OCI-LY7 (cell line): ENCODE measurements around the gene KLF15. TPM values are rescaled to one million over a fixed set of nuclear protein-coding genes. Genes with fewer than 3 reads are reported as not detected.
"Not testable (repeated sequence)": the region's sequence is repeated elsewhere in the genome, so short reads cannot be mapped to it uniquely, and the experiment has no call there.

Experiments
- BruUV-seq: library from RNA; stranded (reverse); fragments of 400-500 nt; replicated peaks from 2 replicates; lab custom pipeline; 2021; lab: Mats Ljungman, UMichigan
- CTCF ChIA-PET: fragments of 300-600 bp; sonication (Branson Sonifier 250); formaldehyde crosslinking; loops from one replicate; lab custom pipeline; 2022; ENCODE audit warnings: antibody characterized with exemption; ENCODE audit not compliant: unreplicated experiment; lab: Charles Lee
- POLR2A ChIA-PET: fragments of 300-600 bp; sonication (Branson Sonifier 250); formaldehyde crosslinking; loops from one replicate; lab custom pipeline; 2022; ENCODE audit warnings: antibody characterized with exemption; lab: Charles Lee
- DNase-seq: peaks from one replicate; pipeline ENCODE4 v3.0.0-alpha.2; 2015; ENCODE audit warnings: low spot score
- H2AFZ ChIP-seq: fragments of 200-600 bp; sonication (generic), shearing (Covaris generic); 2 replicates; pipeline ENCODE4 v1.6.1; 2014; ENCODE audit warnings: mild to moderate bottlenecking, antibody characterized with exemption, low read length, moderate library complexity
- H3K27ac ChIP-seq: fragments of 200-600 bp; sonication (generic); 2 replicates; pipeline ENCODE4 v1.5.1; 2014; ENCODE audit warnings: mixed run types, low read depth, mild to moderate bottlenecking, moderate library complexity, low read length, inconsistent platforms; ENCODE audit not compliant: poor library complexity, severe bottlenecking
- H3K36me3 ChIP-seq: fragments of 200-600 bp; sonication (generic); 2 replicates; pipeline ENCODE4 v1.6.1; 2014; ENCODE audit warnings: mild to moderate bottlenecking, antibody characterized with exemption, low read length, moderate library complexity, mixed read lengths; ENCODE audit not compliant: insufficient read depth
- H3K4me1 ChIP-seq: fragments of 200-600 bp; sonication (generic); 2 replicates; pipeline ENCODE4 v1.5.1; 2014; ENCODE audit warnings: mild to moderate bottlenecking, low read length; ENCODE audit not compliant: insufficient read depth, poor library complexity, severe bottlenecking
- H3K4me2 ChIP-seq: fragments of 200-600 bp; sonication (generic); 2 replicates; pipeline ENCODE4 v1.6.1; 2014; ENCODE audit warnings: mild to moderate bottlenecking, low read length
- H3K4me3 ChIP-seq: fragments of 200-600 bp; sonication (generic); 2 replicates; pipeline ENCODE4 v1.5.1; 2014; ENCODE audit warnings: mild to moderate bottlenecking, low read depth, low read length; ENCODE audit not compliant: poor library complexity, severe bottlenecking
- H3K79me2 ChIP-seq: fragments of 200-600 bp; sonication (generic); 2 replicates; pipeline ENCODE4 v1.6.1; 2016; ENCODE audit warnings: low read depth, mild to moderate bottlenecking, low read length, moderate library complexity, mixed read lengths; ENCODE audit not compliant: insufficient read depth
- H3K9me2 ChIP-seq: fragments of 200-600 bp; sonication (generic); 2 replicates; pipeline ENCODE4 v1.6.1; 2016; ENCODE audit warnings: mild to moderate bottlenecking, low read length, mixed read lengths; ENCODE audit not compliant: insufficient read depth
- H3K9me3 ChIP-seq: fragments of 200-600 bp; sonication (generic); 2 replicates; pipeline ENCODE4 v1.6.1; 2014; ENCODE audit warnings: mild to moderate bottlenecking, mixed run types, low read length, mixed read lengths
- H4K20me1 ChIP-seq: fragments of 200-600 bp; sonication (generic); 2 replicates; pipeline ENCODE4 v1.6.1; 2014; ENCODE audit warnings: mild to moderate bottlenecking, antibody characterized with exemption, low read length, moderate library complexity, mixed read lengths; ENCODE audit not compliant: insufficient read depth
- EZH2phosphoT487 ChIP-seq: fragments of 200-600 bp; sonication (generic); IDR thresholded peaks from 2 replicates; pipeline ENCODE4 v1.6.1; 2018; ENCODE audit warnings: low read depth, borderline replicate concordance, mild to moderate bottlenecking, mixed run types, antibody characterized with exemption, low read length, moderate library complexity, mixed read lengths
- intact Hi-C: fragments of 100-400 bp; cut with micrococcal nuclease; formaldehyde crosslinking; loops from one replicate; pipeline ENCODE4 v1.10.0; 2022; ENCODE audit not compliant: unreplicated experiment
- total RNA-seq, 2 experiments: library from RNA; depleted of rRNA in 1 of 2; stranded (reverse); fragments of >200 nt in 1 of 2; shearing (Covaris generic) in 1 of 2; gene quantifications; 2 replicates each; pipeline ENCODE4 v1.2.3, GENCODE V29; 2014 to 2022
- TF ChIP-seq, protein P1 (sequence below): fragments of 200-600 bp; sonication (generic); conservative IDR thresholded peaks from 2 replicates; pipeline ENCODE4 v1.5.1; 2014; ENCODE audit warnings: mild to moderate bottlenecking, antibody characterized with exemption, low read length, moderate library complexity, mixed read lengths

The KLF15 gene
- total RNA-seq, 2 experiments from 2014 or later, result 12.3 to 26.4 TPM

DNA sequence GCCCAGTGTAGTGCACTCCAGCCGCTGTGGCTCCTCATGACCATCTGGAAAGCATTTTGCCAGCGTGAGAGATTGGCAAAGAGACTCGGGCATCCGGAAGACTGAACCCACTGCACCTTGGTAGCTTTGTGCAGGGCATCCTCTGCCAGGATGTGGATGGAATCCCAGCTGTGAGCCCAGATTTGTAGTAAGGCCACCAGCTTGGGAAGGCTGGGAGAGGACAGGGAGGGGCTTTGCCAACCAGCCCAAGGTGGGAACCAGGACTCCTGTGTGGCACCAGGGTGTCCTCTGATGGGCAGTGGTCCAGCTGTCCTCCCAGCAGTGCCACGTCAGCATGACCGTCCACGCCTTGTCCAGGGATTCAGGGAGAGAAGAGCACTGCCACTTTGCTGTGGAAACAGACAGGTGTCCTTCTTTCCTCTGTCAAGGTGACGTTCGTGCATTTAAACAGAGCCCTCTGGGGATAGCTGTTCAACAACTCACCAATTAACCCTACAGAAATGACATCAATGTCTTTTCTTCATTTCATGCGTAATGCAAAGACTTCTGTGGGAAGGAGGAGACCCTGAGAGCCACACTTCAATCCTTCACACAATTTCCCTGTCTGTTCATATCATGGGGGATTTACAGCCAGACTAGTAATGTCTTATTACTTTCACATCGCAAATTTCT is 19.1 kb downstream of the KLF15 start:
- no peaks in the 10 kb centered on the region for H3K9me3 ChIP-seq
- H2AFZ ChIP-seq, result no peak overlapping the region
- H4K20me1 ChIP-seq, result no peaks in the 10 kb centered on the region
- H3K4me3 ChIP-seq, result no peak overlapping the region
- H3K79me2 ChIP-seq, result no peaks in the 10 kb centered on the region
- H3K27ac ChIP-seq, result no peak overlapping the region
- no peak for DNase-seq
- no peak for TF ChIP-seq EZH2phosphoT487
- TF ChIP-seq, protein P1, sequence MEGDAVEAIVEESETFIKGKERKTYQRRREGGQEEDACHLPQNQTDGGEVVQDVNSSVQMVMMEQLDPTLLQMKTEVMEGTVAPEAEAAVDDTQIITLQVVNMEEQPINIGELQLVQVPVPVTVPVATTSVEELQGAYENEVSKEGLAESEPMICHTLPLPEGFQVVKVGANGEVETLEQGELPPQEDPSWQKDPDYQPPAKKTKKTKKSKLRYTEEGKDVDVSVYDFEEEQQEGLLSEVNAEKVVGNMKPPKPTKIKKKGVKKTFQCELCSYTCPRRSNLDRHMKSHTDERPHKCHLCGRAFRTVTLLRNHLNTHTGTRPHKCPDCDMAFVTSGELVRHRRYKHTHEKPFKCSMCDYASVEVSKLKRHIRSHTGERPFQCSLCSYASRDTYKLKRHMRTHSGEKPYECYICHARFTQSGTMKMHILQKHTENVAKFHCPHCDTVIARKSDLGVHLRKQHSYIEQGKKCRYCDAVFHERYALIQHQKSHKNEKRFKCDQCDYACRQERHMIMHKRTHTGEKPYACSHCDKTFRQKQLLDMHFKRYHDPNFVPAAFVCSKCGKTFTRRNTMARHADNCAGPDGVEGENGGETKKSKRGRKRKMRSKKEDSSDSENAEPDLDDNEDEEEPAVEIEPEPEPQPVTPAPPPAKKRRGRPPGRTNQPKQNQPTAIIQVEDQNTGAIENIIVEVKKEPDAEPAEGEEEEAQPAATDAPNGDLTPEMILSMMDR, result no peak
- no peaks in the 10 kb centered on the region for H3K9me2 ChIP-seq
- no peak overlapping the region for H3K4me2 ChIP-seq
- POLR2A ChIA-PET, result no interaction called here
- H3K4me1 ChIP-seq, result no peaks in the 10 kb centered on the region
- H3K36me3 ChIP-seq, result no peaks in the 10 kb centered on the region
- no TSS peak for BruUV-seq
- intact Hi-C loops, result no loop called here
- CTCF ChIA-PET, result no interaction called here

DNA sequence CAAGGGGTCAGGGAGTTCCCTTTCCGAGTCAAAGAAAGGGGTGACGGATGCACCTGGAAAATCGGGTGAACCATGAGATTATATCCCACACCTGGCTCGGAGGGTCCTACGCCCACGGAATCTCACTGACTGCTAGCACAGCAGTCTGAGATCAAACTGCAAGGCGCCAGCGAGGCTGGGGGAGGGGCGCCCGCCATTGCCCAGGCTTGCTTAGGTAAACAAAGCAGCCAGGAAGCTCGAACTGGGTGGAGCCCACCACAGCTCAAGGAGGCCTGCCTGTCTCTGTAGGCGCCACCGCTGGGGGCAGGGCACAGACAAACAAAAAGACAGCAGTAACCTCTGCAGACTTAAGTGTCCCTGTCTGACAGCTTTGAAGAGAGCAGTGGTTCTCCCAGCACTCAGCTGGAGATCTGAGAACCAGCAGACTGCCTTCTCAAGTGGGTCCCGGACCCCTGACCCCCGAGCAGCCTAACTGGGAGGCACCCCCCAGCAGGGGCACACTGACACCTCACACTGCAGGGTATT is 25.3 kb downstream of the KLF15 start:
- POLR2A ChIA-PET, BruUV-seq, intact Hi-C loops, H3K36me3 ChIP-seq, CTCF ChIA-PET, H3K9me2 ChIP-seq, H2AFZ ChIP-seq, H3K4me2 ChIP-seq, H3K9me3 ChIP-seq, H3K4me3 ChIP-seq, H3K27ac ChIP-seq, H3K4me1 ChIP-seq, DNase-seq, H3K79me2 ChIP-seq, H4K20me1 ChIP-seq: not testable (repeated sequence)

DNA sequence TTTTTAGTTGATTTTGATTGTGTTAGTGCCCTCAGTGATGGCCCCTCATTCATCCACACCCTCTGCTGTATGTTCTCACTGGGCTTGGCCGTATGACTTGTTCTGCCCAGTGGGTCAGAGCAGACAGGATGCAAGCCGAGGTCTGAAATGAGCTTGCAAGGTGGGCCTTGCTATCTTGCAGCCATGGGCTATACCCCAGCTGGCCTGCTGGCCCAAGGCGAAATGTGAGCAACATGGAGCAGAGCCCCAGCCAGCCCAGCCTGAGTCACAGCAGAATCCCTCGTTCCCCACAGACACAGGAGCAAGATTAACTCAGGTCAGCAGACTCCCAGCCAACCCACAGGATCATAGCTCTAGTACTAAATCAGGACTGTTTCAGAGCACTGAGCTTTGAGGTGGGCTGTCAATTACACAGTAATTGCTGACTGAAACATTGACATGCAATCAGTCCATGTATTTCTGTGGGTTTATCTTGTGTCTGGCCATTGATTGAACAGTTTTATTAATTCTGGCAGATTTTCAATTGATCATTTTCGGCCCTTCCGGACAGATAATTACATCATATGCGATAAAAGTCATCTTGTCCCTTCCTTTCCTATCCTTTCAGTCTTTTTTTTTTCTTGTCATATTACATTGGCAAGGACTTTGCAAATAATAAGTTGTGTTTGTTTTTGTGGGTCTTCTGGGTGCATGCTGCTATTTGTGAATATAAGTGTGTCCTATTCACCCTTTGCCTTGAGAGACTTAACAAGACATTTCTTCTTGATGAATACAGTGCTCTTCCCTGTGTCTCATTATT is 27.1 kb downstream of the KLF15 start:
- H2AFZ ChIP-seq, result no peak overlapping the region
- no peaks in the 10 kb centered on the region for H3K9me2 ChIP-seq
- no peak overlapping the region for H3K27ac ChIP-seq
- ChIA-PET POLR2A (no interaction called here), CTCF (no interaction called here)
- BruUV-seq, result no TSS peak
- no peaks in the 10 kb centered on the region for H3K79me2 ChIP-seq
- H3K4me3 ChIP-seq, result no peak overlapping the region
- intact Hi-C loops, result no loop called here
- no peak for TF ChIP-seq EZH2phosphoT487
- TF ChIP-seq, protein P1, result no peak
- DNase-seq, result no peak
- H4K20me1 ChIP-seq, result no peaks in the 10 kb centered on the region
- peaks cover 6% of the 10 kb centered on the region; the same call in 1 of the 2 replicates for H3K9me3 ChIP-seq
- H3K36me3 ChIP-seq, result no peaks in the 10 kb centered on the region
- H3K4me2 ChIP-seq, result no peak overlapping the region
- H3K4me1 ChIP-seq, result no peaks in the 10 kb centered on the region
